ENCODE data around the gene IL17RD.

Gene IL17RD

DNA sequence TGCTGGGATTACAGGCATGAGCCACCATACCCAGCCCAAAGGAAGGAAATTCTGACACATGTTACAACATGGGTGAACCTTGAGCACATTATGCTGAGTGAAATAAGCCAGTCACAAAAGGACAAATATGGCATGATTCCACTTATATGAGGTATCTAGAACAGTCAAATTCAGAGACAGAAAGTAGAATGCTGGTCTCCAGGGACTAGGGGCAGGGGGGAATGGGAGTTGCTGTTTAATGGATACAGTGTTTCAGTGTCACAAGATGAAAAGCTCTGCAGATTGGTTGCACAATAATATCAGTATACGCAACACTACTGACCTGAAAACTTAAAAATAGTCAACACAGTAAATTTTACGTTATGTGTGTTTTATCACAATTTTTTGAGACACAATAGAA is 100.6 kb downstream of the IL17RD start:
- DNase-seq, result no peak

DNA sequence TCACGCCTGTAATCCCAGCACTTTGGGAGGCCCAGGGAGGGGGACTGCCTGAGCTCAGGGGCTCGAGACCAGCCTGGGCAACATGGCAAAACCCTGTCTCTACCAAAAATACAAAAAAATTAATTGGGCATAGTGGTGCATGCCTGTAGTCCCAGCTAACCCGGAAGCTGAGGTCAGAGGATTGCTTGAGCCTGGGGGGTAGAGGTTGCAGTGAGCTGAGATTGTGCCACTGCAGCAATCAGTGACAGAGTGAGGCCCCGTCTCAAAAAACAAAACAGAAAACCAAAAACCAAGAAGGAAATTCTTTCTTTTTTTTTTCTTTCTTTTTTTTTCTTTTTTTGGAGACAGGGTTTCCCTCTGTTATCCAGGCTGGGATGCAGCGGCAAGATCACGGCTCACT is 101.2 kb downstream of the IL17RD start:
- DNase-seq, result no peak

DNA sequence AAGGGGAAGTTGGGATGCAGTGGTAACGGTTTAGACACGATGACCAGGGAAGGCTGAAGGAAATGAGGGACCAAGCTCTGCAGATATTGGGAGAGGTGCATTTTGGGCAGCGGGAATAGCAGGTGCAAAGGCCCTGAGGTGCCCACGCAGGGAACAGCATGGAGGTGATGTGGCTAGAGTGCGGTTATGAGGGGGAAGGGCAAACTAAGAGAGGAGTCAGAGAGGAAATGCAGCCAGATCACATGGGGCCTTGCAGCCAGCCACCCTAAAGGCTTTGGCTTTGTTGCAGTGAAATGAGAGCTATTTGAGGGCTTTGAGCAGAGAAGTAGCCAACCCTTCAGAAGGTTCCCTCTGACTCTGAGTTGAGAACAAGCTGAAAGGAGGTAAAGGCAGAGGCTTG is 102.1 kb downstream of the IL17RD start:
- DNase-seq, result no peak

DNA sequence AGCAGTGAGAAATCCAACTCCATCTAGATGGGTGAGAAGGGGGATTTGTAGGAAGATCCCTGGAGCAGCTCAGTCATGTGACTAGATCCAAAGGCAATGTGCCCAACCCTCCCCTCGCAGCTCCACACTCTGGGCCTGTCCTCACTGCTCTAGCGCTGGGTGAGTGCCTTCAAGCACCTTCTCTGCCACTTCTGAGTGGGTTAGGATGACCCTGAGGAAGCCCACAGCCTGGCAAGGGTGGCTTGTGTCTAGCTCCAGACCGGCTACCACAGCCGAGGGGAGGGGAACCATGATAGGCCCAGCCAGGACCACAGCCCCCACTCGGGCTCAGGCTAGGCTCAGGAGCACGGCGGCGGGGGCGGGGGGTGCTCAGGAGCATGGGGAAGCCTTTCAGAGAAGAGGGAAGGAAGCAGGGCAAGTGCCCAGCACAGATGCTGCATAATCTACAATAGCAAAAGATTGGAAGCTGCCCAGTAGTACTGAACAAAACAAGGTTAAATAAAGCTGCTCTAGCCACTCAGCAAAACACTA is 103.0 kb downstream of the IL17RD start:
- no peak for DNase-seq

DNA sequence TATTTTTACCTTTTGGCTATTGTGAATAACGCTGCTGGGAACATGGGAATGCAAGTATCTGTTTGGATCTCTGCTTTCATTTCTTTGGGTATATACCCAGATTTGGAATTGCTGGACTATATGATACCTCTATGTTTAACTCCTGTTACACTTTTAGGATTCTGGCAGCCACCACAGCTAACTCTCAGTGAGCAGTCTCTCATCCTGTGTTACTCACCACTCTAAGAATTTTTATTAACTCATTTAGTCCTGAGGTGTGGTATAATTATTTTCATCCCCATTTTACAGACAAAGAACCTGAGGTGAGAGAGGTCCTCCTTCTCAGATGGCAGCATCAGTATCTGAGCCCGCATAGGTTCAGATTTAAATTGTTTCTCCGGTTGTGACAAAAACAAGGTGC is 103.6 kb downstream of the IL17RD start:
- no peak for DNase-seq

DNA sequence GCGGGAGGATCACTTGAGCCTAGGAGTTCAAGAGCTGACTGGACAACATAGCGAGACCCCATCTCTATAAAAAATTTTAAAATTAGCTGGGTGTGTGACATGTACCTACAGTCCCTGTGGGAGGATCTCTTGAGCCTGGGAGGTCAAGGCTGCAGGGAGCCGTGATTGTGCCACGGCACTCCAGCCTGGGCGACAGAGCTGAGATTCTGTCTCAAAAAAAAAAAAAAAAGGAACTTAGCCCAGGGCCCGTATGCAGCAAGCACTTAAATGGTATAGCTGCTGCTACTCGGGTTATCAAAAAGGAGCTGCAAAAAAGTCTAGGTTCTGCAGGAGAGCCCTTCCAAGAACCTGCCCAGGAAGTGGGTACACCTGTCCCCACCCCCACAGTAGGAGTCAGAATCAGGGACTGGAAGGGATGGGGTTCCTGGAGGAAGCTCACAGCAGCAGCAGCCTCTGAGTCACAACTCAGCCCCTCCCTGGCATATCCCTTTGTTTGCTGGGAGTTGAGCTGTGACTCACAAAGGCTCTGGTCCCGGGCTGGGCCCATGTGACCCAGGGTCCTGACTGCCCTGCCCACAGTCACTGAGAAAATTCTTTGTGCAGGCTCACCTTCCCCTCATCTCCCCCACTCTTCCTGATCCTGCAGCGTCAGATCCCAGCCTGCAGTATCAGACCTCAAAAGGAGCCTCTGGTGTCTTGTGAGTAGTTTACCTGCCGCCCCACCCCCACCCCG is 104.9 kb downstream of the IL17RD start, which contains the start of gene SPATA12:
TSS of gene SPATA12 (plus strand) at position 576 of the 733 bp plus-strand sequence. CDS start 13,031 bp downstream, outside the sequence.
- DNase-seq, result peak; percentile 45

DNA sequence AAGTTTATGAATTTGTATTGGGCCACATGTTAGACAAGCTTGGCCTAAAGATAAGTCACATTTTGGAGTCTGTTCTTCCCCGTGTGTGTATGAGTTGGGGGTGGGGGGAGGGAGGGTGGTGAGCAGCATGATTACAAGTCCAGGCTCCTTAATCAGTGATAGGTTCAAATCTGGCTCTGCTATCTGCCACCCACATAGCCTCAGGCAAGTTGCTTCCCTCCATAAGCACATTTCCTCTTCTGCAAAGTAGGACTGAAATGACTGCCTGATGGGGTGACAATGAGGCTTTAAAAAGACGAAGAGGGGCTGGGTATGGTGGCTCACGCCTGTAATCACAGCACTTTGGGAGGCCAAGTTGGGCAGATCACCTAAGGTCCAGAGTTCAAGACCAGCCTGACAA is 105.7 kb downstream of the IL17RD start:
- no peak for DNase-seq

DNA sequence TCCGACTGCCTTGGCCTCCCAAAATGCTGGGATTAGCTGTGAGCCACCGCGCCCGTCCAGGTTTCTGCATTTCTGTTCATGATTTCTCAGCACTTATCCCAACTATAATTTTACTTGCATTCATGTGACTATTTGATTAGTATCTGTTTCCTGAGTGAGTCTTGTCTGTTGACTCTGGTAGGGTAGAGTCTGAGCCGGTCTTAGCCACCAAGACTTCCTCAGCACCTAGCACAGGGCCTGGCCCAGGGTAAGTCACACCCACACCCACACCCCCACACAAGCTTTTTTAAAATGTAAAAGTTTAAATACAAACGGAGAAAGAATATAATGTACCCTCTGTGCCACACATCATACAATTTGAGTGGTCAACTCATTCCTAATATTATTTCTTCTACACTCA is 107.8 kb downstream of the IL17RD start:
- no peak for DNase-seq

DNA sequence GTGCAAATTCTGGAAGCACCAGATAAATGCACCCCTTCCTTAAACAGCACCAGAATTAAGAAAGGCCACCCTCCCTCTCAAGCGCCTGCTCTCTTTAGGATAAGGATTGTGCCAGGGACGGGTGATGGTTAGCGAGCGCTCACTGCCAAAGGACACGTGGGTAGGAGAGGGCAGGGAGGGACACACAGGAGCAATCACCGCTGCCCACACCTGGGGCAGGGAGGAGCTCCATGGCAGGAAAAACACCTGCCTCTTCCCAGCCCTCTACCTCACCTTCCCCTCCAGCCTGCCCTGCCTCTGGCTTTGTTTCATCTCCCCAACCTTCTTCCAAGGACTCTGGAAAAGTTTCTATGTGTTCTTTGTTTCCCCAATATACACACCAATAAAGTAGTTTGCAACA is 112.0 kb downstream of the IL17RD start:
- DNase-seq, result no peak

DNA sequence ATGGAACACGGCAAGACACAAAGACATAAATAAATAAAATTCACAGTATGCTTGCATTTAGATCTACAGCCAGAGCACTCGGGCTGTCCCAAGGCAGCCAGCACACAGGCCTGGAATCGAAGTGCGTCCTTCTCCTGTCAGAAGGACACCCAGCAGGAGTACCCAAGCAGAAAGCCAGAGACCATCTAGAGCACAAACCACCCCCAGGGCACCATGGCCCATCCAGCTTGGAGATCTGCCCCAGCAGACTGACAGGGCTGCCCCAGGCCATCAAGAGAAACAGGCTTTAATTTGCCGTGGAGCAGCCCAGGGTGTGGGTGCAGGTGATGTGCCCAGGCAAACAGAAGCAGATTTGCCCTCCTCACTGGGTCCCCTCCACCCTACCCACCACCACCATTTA is 112.5 kb downstream of the IL17RD start:
- no peak for DNase-seq

DNA sequence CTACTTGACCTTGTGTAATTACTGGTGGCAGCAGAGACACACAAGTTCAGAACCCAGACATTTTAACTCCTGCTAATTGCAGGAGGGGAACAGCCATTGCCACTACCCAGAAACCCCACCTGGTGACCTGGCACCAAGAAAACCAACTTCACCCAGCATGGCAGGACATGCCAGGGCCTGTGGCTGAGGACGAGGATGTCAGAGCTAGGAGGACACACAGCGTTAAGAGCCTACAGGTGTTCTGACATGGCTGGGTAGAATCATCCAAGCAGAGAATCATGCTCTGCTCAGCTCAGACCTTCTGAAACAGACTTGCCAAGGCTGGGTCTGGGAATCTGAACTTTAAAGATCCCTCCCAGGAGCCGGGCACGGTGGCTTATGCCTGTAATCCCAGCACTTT is 116.4 kb downstream of the IL17RD start:
- no peak for DNase-seq

DNA sequence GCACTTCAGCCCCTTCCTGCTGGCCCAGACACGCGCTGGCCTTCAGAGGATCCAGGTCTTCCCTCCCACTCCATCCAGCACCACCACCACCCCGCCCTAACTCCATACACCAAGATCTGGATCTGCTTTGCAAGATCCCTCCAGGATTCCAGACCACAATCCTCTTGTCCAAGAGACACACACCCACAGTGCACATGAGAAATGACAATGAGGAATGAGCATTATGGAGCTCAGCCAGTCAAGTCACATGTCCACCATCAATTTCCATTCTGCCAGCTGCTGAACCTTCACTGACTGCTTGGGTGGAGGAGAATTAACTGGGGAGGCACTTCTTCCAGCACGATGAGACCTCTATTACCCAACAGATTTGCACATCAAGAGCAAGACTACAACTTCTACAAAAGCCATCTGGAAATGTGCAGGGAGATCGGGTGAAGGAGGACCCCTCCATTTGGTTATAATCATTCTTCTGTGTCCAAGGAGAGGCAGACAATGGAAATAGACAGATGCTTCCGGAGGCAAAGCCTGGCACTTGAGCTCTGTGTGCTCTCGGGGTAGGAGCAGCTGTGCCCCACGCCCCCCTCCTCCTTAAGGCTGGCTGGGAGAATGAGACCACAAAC is 117.0 kb downstream of the IL17RD start:
- DNase-seq, result peak; percentile 75

DNA sequence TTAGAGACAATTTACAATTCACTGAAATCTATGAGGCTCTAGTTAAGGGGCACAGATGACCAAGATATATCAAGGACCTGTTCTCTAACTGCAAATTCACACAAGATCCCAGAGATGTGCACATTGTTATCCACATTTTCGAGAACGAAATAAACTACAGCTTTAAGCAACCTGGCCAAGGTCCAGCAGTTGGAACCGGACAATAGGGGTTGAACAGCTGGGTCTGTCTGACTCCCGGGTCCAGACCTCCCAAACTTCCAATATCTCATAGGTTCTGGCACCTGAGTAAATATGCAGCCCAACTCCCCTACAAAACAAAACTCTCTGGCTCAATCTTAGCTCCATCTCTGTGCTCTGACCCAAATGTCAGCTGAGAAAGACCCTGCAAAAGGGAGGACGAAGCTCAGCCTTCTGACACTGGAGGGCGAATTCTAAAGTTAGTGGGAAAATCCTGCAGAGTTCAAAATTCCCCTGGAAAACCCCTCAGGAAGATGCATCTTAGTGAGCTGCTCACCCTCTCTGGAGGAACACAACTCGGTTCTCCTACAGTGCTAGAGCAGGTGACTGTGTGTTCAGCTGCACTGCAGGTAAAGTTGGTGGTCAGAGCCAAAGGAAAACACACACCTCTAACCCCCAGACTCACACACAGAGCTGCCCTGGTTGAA is 118.9 kb downstream of the IL17RD start:
- peak; percentile 69 for DNase-seq

DNA sequence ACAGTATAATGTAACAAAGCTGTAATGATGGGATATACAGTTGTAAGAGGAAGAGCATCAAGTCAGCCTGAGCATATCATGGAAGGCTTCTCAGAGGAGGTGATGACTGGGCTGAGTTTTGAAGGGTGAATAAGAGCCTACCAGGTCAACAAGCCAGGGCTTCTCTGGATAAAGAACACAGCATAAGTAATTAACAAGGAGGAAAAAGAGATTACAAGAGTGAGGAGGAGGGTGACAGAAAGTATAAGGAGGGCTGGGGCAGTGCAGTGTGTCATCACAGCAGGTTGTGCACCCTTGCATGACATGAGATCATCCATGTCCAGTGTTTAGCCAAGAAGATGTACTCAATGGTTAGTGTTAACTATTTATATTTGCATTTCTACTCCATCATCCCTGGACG is 121.6 kb downstream of the IL17RD start:
- no peak for DNase-seq

DNA sequence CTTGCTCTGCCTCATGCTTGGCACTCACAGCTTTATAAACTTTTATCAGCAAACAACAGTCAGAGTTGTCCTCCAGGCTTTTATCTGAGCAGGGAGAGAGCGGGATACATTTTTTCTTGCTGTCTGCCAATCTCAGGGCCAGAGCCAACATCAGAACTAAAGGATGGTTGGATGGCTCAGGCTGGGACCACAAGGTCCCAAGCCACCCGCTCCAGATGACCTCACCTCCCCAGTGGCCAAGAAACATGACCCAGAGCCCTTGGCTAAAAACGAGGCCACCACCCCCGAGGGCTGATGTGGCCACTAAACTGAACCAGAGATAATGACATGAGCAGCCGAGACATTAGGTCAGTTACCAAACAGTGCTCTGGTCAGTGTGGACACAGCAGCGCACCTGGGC is 123.5 kb downstream of the IL17RD start:
- no peak for DNase-seq

Data from femur (tissue), 1 donor.